H9 (cell line): ENCODE measurements around the gene YIPF2. TPM values are rescaled to one million over a fixed set of nuclear protein-coding genes. Genes with fewer than 3 reads are reported as not detected.

Experiments used
- DNase-seq: peaks from one replicate; pipeline ENCODE4 v3.0.0-alpha.2; 2017
- H2AFZ ChIP-seq: one replicate; pipeline ENCODE4 v1.6.1; 2013; ENCODE audit warnings: mild to moderate bottlenecking, low read length, control low read depth, moderate library complexity
- H2AK5ac ChIP-seq: 2 replicates; pipeline ENCODE4 v1.6.1; 2013; ENCODE audit warnings: low read length, control low read depth, mixed read lengths; ENCODE audit not compliant: insufficient read length
- H2BK120ac ChIP-seq: one replicate; pipeline ENCODE4 v1.6.1; 2013; ENCODE audit warnings: low read depth, mild to moderate bottlenecking, low read length, control low read depth, inconsistent platforms; ENCODE audit not compliant: poor library complexity, severe bottlenecking
- H2BK12ac ChIP-seq: 2 replicates; pipeline ENCODE4 v1.6.1; 2013; ENCODE audit warnings: low read length, control low read depth, mixed read lengths, low read depth; ENCODE audit not compliant: insufficient read length
- H2BK15ac ChIP-seq: 2 replicates; pipeline ENCODE4 v1.6.1; 2013; ENCODE audit warnings: low read depth, low read length, control low read depth
- H2BK20ac ChIP-seq: one replicate; pipeline ENCODE4 v1.6.1; 2013; ENCODE audit warnings: low read depth, mild to moderate bottlenecking, low read length, control low read depth, inconsistent platforms; ENCODE audit not compliant: poor library complexity, severe bottlenecking
- H2BK5ac ChIP-seq: 2 replicates; pipeline ENCODE4 v1.6.1; 2013; ENCODE audit warnings: low read length, control low read depth, mixed read lengths; ENCODE audit not compliant: insufficient read length
- H3K14ac ChIP-seq: 2 replicates; pipeline ENCODE4 v1.6.1; 2013; ENCODE audit warnings: low read length, control low read depth; ENCODE audit not compliant: insufficient read depth
- H3K18ac ChIP-seq: 2 replicates; pipeline ENCODE4 v1.6.1; 2013; ENCODE audit warnings: low read depth, mild to moderate bottlenecking, mixed read lengths, low read length, control low read depth; ENCODE audit not compliant: insufficient read length
- H3K23ac ChIP-seq: 2 replicates; pipeline ENCODE4 v1.6.1; 2013; ENCODE audit warnings: low read length, control low read depth, mixed read lengths, low read depth; ENCODE audit not compliant: insufficient read length
- H3K23me2 ChIP-seq: 2 replicates; pipeline ENCODE4 v1.6.1; 2013; ENCODE audit warnings: low read depth, mild to moderate bottlenecking, mixed read lengths, low read length, control low read depth; ENCODE audit not compliant: insufficient read length, poor library complexity, severe bottlenecking
- H3K27ac ChIP-seq: 2 replicates; pipeline ENCODE4 v1.5.1; 2013; ENCODE audit warnings: low read length, control low read depth, mixed read lengths, low read depth; ENCODE audit not compliant: insufficient read length
- H3K27me3 ChIP-seq: 2 replicates; pipeline ENCODE4 v1.6.1; 2013; ENCODE audit warnings: low read length, control low read depth, inconsistent platforms; ENCODE audit not compliant: insufficient read depth
- H3K4ac ChIP-seq: 2 replicates; pipeline ENCODE4 v1.6.1; 2013; ENCODE audit warnings: low read depth, mild to moderate bottlenecking, control low read depth, inconsistent platforms, low read length, moderate library complexity
- H3K4me1 ChIP-seq: 2 replicates; pipeline ENCODE4 v1.6.1; 2013; ENCODE audit warnings: low read length, control low read depth, inconsistent platforms; ENCODE audit not compliant: insufficient read depth
- H3K4me2 ChIP-seq: 2 replicates; pipeline ENCODE4 v1.6.1; 2013; ENCODE audit warnings: low read length, control low read depth, mixed read lengths; ENCODE audit not compliant: insufficient read length, insufficient read depth
- H3K56ac ChIP-seq: 2 replicates; pipeline ENCODE4 v1.6.1; 2013; ENCODE audit warnings: low read depth, mild to moderate bottlenecking, mixed read lengths, low read length, control low read depth; ENCODE audit not compliant: insufficient read length
- H3K79me1 ChIP-seq: 2 replicates; pipeline ENCODE4 v1.6.1; 2013; ENCODE audit warnings: low read depth, mild to moderate bottlenecking, moderate library complexity, low read length, control low read depth, inconsistent platforms; ENCODE audit not compliant: insufficient read depth, poor library complexity, severe bottlenecking
- H3K79me2 ChIP-seq: 2 replicates; pipeline ENCODE4 v1.6.1; 2013; ENCODE audit warnings: low read length, control low read depth, inconsistent platforms; ENCODE audit not compliant: insufficient read depth
- H3K9ac ChIP-seq: 2 replicates; pipeline ENCODE4 v1.6.1; 2013; ENCODE audit warnings: low read length, control low read depth, mixed read lengths; ENCODE audit not compliant: insufficient read length; ENCODE audit errors: extremely low read depth
- H3K9me3 ChIP-seq: one replicate; pipeline ENCODE4 v1.6.1; 2013; ENCODE audit warnings: low read depth, low read length, inconsistent platforms; ENCODE audit not compliant: control insufficient read depth
- H3T11ph ChIP-seq: one replicate; pipeline ENCODE4 v1.6.1; 2013; ENCODE audit warnings: mild to moderate bottlenecking, low read length, control low read depth, inconsistent platforms
- H4K20me1 ChIP-seq: one replicate; pipeline ENCODE4 v1.6.1; 2013; ENCODE audit not compliant: control insufficient read depth, insufficient read length, insufficient read depth
- H4K5ac ChIP-seq: 2 replicates; pipeline ENCODE4 v1.6.1; 2013; ENCODE audit warnings: low read depth, mild to moderate bottlenecking, mixed read lengths, low read length, control low read depth; ENCODE audit not compliant: insufficient read length
- H4K8ac ChIP-seq: replicated peaks from 2 replicates; pipeline ENCODE4 v1.6.1; 2013; ENCODE audit warnings: low read length, control low read depth, mixed read lengths, low read depth; ENCODE audit not compliant: insufficient read length
- H4K91ac ChIP-seq: 2 replicates; pipeline ENCODE4 v1.6.1; 2013; ENCODE audit warnings: low read depth, mild to moderate bottlenecking, moderate library complexity, mixed read lengths, low read length, control low read depth; ENCODE audit not compliant: insufficient read length
- H3K27ac Mint-ChIP-seq, 3 experiments: 2 replicates in 2 of 3; 3 replicates in 1 of 3; pipeline ENCODE4 v1.8.0; 2020 to 2021; ENCODE audit warnings: mixed read lengths in 3 of 3, mild to moderate bottlenecking in 1 of 3, moderate library complexity in 1 of 3
- H3K27me3 Mint-ChIP-seq: 2 replicates; pipeline ENCODE4 v1.8.0; 2021; ENCODE audit warnings: low read depth, mild to moderate bottlenecking, moderate library complexity, mixed read lengths
- H3K36me3 Mint-ChIP-seq, 3 experiments: 2 replicates in 2 of 3; 3 replicates in 1 of 3; pipeline ENCODE4 v1.8.0; 2020 to 2021; ENCODE audit warnings: low read depth in 3 of 3, mixed read lengths in 3 of 3; ENCODE audit not compliant: insufficient read depth in 1 of 3
- H3K4me1 Mint-ChIP-seq, 2 experiments: 2 replicates each; pipeline ENCODE4 v1.8.0; 2020; ENCODE audit warnings: mixed read lengths in 2 of 2
- H3K4me3 Mint-ChIP-seq, 2 experiments: 2 replicates in 1 of 2; 3 replicates in 1 of 2; pipeline ENCODE4 v1.8.0; 2020 to 2021; ENCODE audit warnings: mild to moderate bottlenecking in 2 of 2, mixed read lengths in 2 of 2, moderate library complexity in 1 of 2
- H3K9me3 Mint-ChIP-seq, 2 experiments: 2 replicates in 1 of 2; 3 replicates in 1 of 2; pipeline ENCODE4 v1.8.0; 2020; ENCODE audit warnings: mild to moderate bottlenecking in 2 of 2, mixed read lengths in 2 of 2, moderate library complexity in 1 of 2
- WGBS: extraction: QIAGEN DNeasy Blood & Tissue Kit; methylation state at CpG from one replicate; pipeline ENCODE4 v1.1.7; 2013; ENCODE audit warnings: missing lambda C conversion rate, low lambda C conversion rate, mixed read lengths; ENCODE audit not compliant: insufficient read length; ENCODE audit errors: extremely low coverage; 5-methylcytosine and 5-hydroxymethylcytosine counted together
- total RNA-seq: library from RNA; stranded (reverse); gene quantifications from 2 replicates; pipeline ENCODE4 v1.2.1, GENCODE V29; 2021
- TF ChIP-seq, protein P1 (sequence below): fragments of 200-600 bp; sonication (generic); conservative IDR thresholded peaks from 3 replicates; pipeline ENCODE4 v1.8.0; 2021; ENCODE audit warnings: antibody characterized with exemption, mild to moderate bottlenecking

Gene YIPF2
- total RNA-seq, 1 experiment from 2014 or later: 58.2 TPM

DNA sequence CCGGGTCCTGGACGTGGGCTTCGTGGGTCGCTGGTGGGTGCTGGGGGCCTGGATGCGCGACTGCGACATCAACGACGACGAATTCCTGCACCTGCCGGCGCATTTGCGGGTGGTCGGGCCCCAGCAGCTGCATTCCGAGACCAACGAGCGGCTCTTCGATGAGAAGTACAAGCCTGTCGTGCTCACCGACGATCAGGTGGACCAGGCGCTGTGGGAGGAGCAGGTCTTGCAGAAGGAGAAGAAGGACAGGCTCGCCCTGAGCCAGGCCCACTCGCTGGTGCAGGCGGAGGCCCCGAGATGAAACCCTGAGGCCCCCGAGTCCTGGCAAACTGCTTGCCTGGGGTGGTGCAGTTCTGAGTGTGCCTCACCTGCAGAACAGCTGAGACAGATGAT, 959 bp upstream of the YIPF2 start:
- no peak overlapping the region for H2AFZ ChIP-seq
- WGBS: no CpG with 5 or more reads among the region's 27 CpGs
- H3K14ac ChIP-seq: no peak overlapping the region; the same call in 1 of the 2 replicates
- H4K20me1 ChIP-seq: no peaks in the 10 kb centered on the region
- peak overlapping the region; percentile 93 to 94 for H3K4me3 Mint-ChIP-seq
- H3K4ac ChIP-seq: no peak overlapping the region
- H3K56ac ChIP-seq: no peak overlapping the region
- no peaks in the 10 kb centered on the region for H3K79me1 ChIP-seq
- no peak overlapping the region for H2BK20ac ChIP-seq
- peaks cover 14% of the 10 kb centered on the region for H3K23me2 ChIP-seq
- H3K36me3 Mint-ChIP-seq: peaks cover 7 to 32% (median 26%) of the 10 kb centered on the region in 3 experiments; a peak in 6 of 7 replicates
- DNase-seq: no peak
- no peak overlapping the region for H3K23ac ChIP-seq
- H2BK15ac ChIP-seq: no peak overlapping the region
- no peak overlapping the region for H2BK5ac ChIP-seq
- no peak overlapping the region for H2BK12ac ChIP-seq
- no peak overlapping the region for H2AK5ac ChIP-seq
- no peaks in the 10 kb centered on the region for H3K9me3 ChIP-seq
- H3K27me3 Mint-ChIP-seq: peaks cover 2% of the 10 kb centered on the region; the same call in 1 of the 2 replicates
- H4K91ac ChIP-seq: no peak overlapping the region
- H3K27ac Mint-ChIP-seq: peak overlapping the region in 2 of 3 experiments; percentile 51 to 82; a peak in 2 of 7 replicates
- H3K4me2 ChIP-seq: peak overlapping the region; percentile 86
- peaks cover 12 to 17% of the 10 kb centered on the region in 2 experiments for H3K4me1 Mint-ChIP-seq
- H3K4me1 ChIP-seq: no peaks in the 10 kb centered on the region
- no peak overlapping the region for H3K27ac ChIP-seq
- TF ChIP-seq, protein P1, sequence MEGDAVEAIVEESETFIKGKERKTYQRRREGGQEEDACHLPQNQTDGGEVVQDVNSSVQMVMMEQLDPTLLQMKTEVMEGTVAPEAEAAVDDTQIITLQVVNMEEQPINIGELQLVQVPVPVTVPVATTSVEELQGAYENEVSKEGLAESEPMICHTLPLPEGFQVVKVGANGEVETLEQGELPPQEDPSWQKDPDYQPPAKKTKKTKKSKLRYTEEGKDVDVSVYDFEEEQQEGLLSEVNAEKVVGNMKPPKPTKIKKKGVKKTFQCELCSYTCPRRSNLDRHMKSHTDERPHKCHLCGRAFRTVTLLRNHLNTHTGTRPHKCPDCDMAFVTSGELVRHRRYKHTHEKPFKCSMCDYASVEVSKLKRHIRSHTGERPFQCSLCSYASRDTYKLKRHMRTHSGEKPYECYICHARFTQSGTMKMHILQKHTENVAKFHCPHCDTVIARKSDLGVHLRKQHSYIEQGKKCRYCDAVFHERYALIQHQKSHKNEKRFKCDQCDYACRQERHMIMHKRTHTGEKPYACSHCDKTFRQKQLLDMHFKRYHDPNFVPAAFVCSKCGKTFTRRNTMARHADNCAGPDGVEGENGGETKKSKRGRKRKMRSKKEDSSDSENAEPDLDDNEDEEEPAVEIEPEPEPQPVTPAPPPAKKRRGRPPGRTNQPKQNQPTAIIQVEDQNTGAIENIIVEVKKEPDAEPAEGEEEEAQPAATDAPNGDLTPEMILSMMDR: no peak
- no peak overlapping the region for H3T11ph ChIP-seq
- no peaks in the 10 kb centered on the region for H3K27me3 ChIP-seq
- no peaks in the 10 kb centered on the region for H3K9me3 Mint-ChIP-seq
- H3K9ac ChIP-seq: peak overlapping the region; percentile 86
- no peak overlapping the region for H3K18ac ChIP-seq
- no peak overlapping the region for H2BK120ac ChIP-seq
- H4K8ac ChIP-seq: no peak overlapping the region
- peaks cover 4% of the 10 kb centered on the region; the same call in 1 of the 2 replicates for H3K79me2 ChIP-seq
- no peak overlapping the region for H4K5ac ChIP-seq
